ENCODE measurements around the gene HTATIP2.

The HTATIP2 gene

GRCh38 chr11:20363500-20364340 is at the start of gene HTATIP2:
TSS of gene HTATIP2 (plus strand) at chr11:20363714. CDS start at chr11:20364238, 524 bp downstream.
- Histone ChIP-seq H3K27ac (ENCODE audit: poor library complexity, severe bottlenecking) (peak within 1 kb of the TSS; percentile 43), H3K9me3 (ENCODE audit: severe bottlenecking) (no peaks in the 10 kb centered on the region), H3K4me3 (ENCODE audit: severe bottlenecking) (peak within 1 kb of the TSS; percentile 45), H3K27me3 (ENCODE audit: insufficient read depth, poor library complexity, severe bottlenecking) (no peaks in the 10 kb centered on the region), H3K36me3 (ENCODE audit: low read depth) (no peaks in the 10 kb centered on the region), H3K4me1 (ENCODE audit: insufficient read depth, poor library complexity, severe bottlenecking) (peaks cover 34% of the 10 kb centered on the region)
- DNase-seq (ENCODE audit: low spot score), result no peak
- peak; percentile 64 for ATAC-seq (ENCODE audit: low read depth)
- no peak for TF ChIP-seq CTCF (IDR thresholded peaks at IDR 0.05; ENCODE audit: poor library complexity, severe bottlenecking)

- DNase-seq (ENCODE audit: low spot score) (no peak), ATAC-seq (ENCODE audit: low read depth) (no peak)
- Histone ChIP-seq H3K4me1 (ENCODE audit: insufficient read depth, poor library complexity, severe bottlenecking) (no peaks in the 10 kb centered on the region), H3K9me3 (ENCODE audit: severe bottlenecking) (no peaks in the 10 kb centered on the region), H3K27me3 (ENCODE audit: insufficient read depth, poor library complexity, severe bottlenecking) (peaks cover 1% of the 10 kb centered on the region), H3K27ac (ENCODE audit: poor library complexity, severe bottlenecking) (no peak overlapping the region), H3K4me3 (ENCODE audit: severe bottlenecking) (no peak overlapping the region), H3K36me3 (ENCODE audit: low read depth) (no peaks in the 10 kb centered on the region)
- TF ChIP-seq CTCF (IDR thresholded peaks at IDR 0.05; ENCODE audit: poor library complexity, severe bottlenecking), result no peak
Measured at GRCh38 chr11:20315800-20316199, 47.7 kb upstream of the HTATIP2 start.

- Histone ChIP-seq H3K27ac (ENCODE audit: poor library complexity, severe bottlenecking) (no peak overlapping the region), H3K4me1 (ENCODE audit: insufficient read depth, poor library complexity, severe bottlenecking) (no peaks in the 10 kb centered on the region), H3K36me3 (ENCODE audit: low read depth) (no peaks in the 10 kb centered on the region), H3K27me3 (ENCODE audit: insufficient read depth, poor library complexity, severe bottlenecking) (peaks cover 10% of the 10 kb centered on the region), H3K9me3 (ENCODE audit: severe bottlenecking) (no peaks in the 10 kb centered on the region), H3K4me3 (ENCODE audit: severe bottlenecking) (no peak overlapping the region)
- no peak for DNase-seq (ENCODE audit: low spot score)
- no peak for ATAC-seq (ENCODE audit: low read depth)
- no peak for TF ChIP-seq CTCF (IDR thresholded peaks at IDR 0.05; ENCODE audit: poor library complexity, severe bottlenecking)
Measured at GRCh38 chr11:20321177-20321576, 42.3 kb upstream of the HTATIP2 start.

GRCh38 chr11:20327377-20327935 is 36.1 kb upstream of the HTATIP2 start:
- TF ChIP-seq CTCF (IDR thresholded peaks at IDR 0.05; ENCODE audit: poor library complexity, severe bottlenecking), result no peak
- H3K27ac ChIP-seq (ENCODE audit: poor library complexity, severe bottlenecking), result no peak overlapping the region
- H3K4me1 ChIP-seq (ENCODE audit: insufficient read depth, poor library complexity, severe bottlenecking), result no peaks in the 10 kb centered on the region
- DNase-seq (ENCODE audit: low spot score) (no peak), ATAC-seq (ENCODE audit: low read depth) (no peak)
- no peak overlapping the region for H3K4me3 ChIP-seq (ENCODE audit: severe bottlenecking)
- no peaks in the 10 kb centered on the region for H3K36me3 ChIP-seq (ENCODE audit: low read depth)
- no peaks in the 10 kb centered on the region for H3K9me3 ChIP-seq (ENCODE audit: severe bottlenecking)
- peaks cover 5% of the 10 kb centered on the region for H3K27me3 ChIP-seq (ENCODE audit: insufficient read depth, poor library complexity, severe bottlenecking)

GRCh38 chr11:20336056-20336455 is 27.5 kb upstream of the HTATIP2 start:
- no peak overlapping the region for H3K27ac ChIP-seq (ENCODE audit: poor library complexity, severe bottlenecking)
- no peaks in the 10 kb centered on the region for H3K36me3 ChIP-seq (ENCODE audit: low read depth)
- no peak for DNase-seq (ENCODE audit: low spot score)
- no peaks in the 10 kb centered on the region for H3K9me3 ChIP-seq (ENCODE audit: severe bottlenecking)
- no peak for ATAC-seq (ENCODE audit: low read depth)
- no peak overlapping the region for H3K4me3 ChIP-seq (ENCODE audit: severe bottlenecking)
- peaks cover 35% of the 10 kb centered on the region for H3K27me3 ChIP-seq (ENCODE audit: insufficient read depth, poor library complexity, severe bottlenecking)
- no peak for TF ChIP-seq CTCF (IDR thresholded peaks at IDR 0.05; ENCODE audit: poor library complexity, severe bottlenecking)
- H3K4me1 ChIP-seq (ENCODE audit: insufficient read depth, poor library complexity, severe bottlenecking), result no peaks in the 10 kb centered on the region

All from RWPE2 (cell line).